Astrocyte (in vitro differentiated cells and primary cell): Measurements from ENCODE around the gene GRK5. TPM values are rescaled to one million over a fixed set of nuclear protein-coding genes. Genes with fewer than 3 reads are reported as not detected.

ENCODE experiments used
- DNase-seq: peaks from one replicate; pipeline ENCODE4 v3.0.0-alpha.2; 2010; ENCODE audit warnings: low read depth
- FAIRE-seq: peaks from 2 replicates; lab custom pipeline; 2011; peaks lifted over from hg19 to GRCh38; lab: Jason Lieb, UNC
- H2AFZ ChIP-seq: 2 replicates; pipeline ENCODE4 v1.6.0; 2012; ENCODE audit warnings: low read depth, low read length, inconsistent platforms
- H3K27ac ChIP-seq: 2 replicates; pipeline ENCODE4 v1.5.1; 2011; ENCODE audit warnings: low read depth, low read length, inconsistent platforms
- H3K27me3 ChIP-seq: 2 replicates; pipeline ENCODE4 v1.6.0; 2011; ENCODE audit warnings: low read length, inconsistent platforms; ENCODE audit not compliant: insufficient read depth
- H3K36me3 ChIP-seq: 2 replicates; pipeline ENCODE4 v1.5.1; 2011; ENCODE audit warnings: low read length, inconsistent platforms; ENCODE audit not compliant: insufficient read depth
- H3K4me1 ChIP-seq: 2 replicates; pipeline ENCODE4 v1.5.1; 2011; ENCODE audit warnings: low read length, inconsistent platforms; ENCODE audit not compliant: insufficient read depth
- H3K4me2 ChIP-seq: 2 replicates; pipeline ENCODE4 v1.6.0; 2012; ENCODE audit warnings: low read length, inconsistent platforms
- H3K4me3 ChIP-seq: 2 replicates; pipeline ENCODE4 v1.5.1; 2011; ENCODE audit warnings: low read depth, mild to moderate bottlenecking, low read length, inconsistent platforms; ENCODE audit not compliant: insufficient read depth
- H3K79me2 ChIP-seq: 2 replicates; pipeline ENCODE4 v1.6.0; 2012; ENCODE audit warnings: mild to moderate bottlenecking, low read length, inconsistent platforms; ENCODE audit not compliant: insufficient read depth
- H3K9ac ChIP-seq: 2 replicates; pipeline ENCODE4 v1.6.0; 2012; ENCODE audit warnings: mild to moderate bottlenecking, low read length, inconsistent platforms
- H3K9me3 ChIP-seq: 2 replicates; pipeline ENCODE4 v1.5.1; 2012; ENCODE audit warnings: low read depth, mild to moderate bottlenecking, low read length, inconsistent platforms; ENCODE audit not compliant: insufficient read depth
- H4K20me1 ChIP-seq: 2 replicates; pipeline ENCODE4 v1.6.0; 2012; ENCODE audit warnings: low read length, inconsistent platforms; ENCODE audit not compliant: insufficient read depth
- H3K27ac Mint-ChIP-seq: one replicate; pipeline ENCODE4 v1.8.0; 2021; ENCODE audit warnings: mild to moderate bottlenecking, mixed read lengths; ENCODE audit not compliant: unreplicated experiment
- H3K27me3 Mint-ChIP-seq: one replicate; pipeline ENCODE4 v1.8.0; 2021; ENCODE audit warnings: low read depth, mixed read lengths; ENCODE audit not compliant: unreplicated experiment
- H3K36me3 Mint-ChIP-seq: one replicate; pipeline ENCODE4 v1.8.0; 2021; ENCODE audit warnings: low read depth, mixed read lengths; ENCODE audit not compliant: unreplicated experiment
- H3K4me1 Mint-ChIP-seq: one replicate; pipeline ENCODE4 v1.8.0; 2021; ENCODE audit warnings: low read depth, mixed read lengths; ENCODE audit not compliant: unreplicated experiment
- H3K4me3 Mint-ChIP-seq: one replicate; pipeline ENCODE4 v1.8.0; 2021; ENCODE audit warnings: mild to moderate bottlenecking, moderate library complexity, mixed read lengths; ENCODE audit not compliant: unreplicated experiment
- H3K9me3 Mint-ChIP-seq: one replicate; pipeline ENCODE4 v1.8.0; 2021; ENCODE audit warnings: mild to moderate bottlenecking, mixed read lengths; ENCODE audit not compliant: unreplicated experiment
- EZH2 ChIP-seq: IDR thresholded peaks from 2 replicates; pipeline ENCODE4 v1.6.1; 2012; ENCODE audit warnings: mild to moderate bottlenecking, low read length, inconsistent platforms; ENCODE audit not compliant: insufficient read depth
- total RNA-seq: library from RNA; stranded (reverse); gene quantifications from 2 replicates; pipeline ENCODE4 v1.2.1, GENCODE V29; 2021
- TF ChIP-seq, protein P1 (sequence below): IDR thresholded peaks from 2 replicates; pipeline ENCODE4 v1.5.1; 2011; ENCODE audit warnings: low read depth, mild to moderate bottlenecking, inconsistent platforms, low read length, moderate library complexity; ENCODE audit not compliant: insufficient read depth

GRK5 gene
- total RNA-seq, 1 donor from 2014 or later: 8.5 TPM

DNA sequence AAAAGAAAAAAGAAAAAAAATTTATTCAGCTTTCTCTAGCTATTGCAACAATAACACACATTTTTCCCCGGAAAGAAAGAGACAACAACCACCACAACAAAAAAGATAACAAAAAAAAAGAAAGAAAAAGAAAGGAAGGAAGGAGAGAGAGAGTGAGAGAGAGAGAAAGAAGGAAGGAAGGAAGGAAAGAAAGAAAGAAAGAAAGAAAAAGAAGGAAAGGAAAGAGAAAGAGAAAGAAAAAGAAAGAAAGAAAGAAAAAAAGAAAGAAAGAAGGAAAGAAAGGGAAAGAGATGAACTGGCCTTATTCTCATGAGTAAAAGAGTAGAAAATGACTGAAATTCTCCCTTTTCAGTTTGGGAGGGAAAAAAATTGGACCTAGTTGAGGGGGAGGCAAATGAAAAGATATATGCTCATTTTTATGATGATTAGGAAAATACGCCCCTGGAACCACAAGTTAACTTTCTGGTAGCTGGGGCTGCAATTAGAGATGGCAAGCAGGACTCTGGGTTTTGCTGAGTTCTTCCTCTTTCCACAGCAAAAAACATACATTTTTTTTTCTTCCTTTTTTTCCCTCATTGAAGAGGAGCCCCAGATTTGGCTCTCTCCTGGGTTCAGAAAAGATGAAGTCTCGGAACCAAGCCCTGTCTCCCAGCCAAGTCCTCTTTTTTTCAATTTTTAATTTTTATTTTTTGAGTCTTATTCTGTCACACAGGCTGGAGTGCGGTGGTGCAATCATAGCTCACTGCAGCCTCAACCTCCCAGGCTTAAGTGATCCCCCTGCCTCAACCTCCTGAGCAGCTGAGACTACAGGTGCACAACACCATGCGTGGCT, 16.2 kb upstream of the GRK5 start:
- Mint-ChIP-seq H3K4me1 (peaks cover 22% of the 10 kb centered on the region), H3K27me3 (peaks cover 13% of the 10 kb centered on the region), H3K9me3 (no peaks in the 10 kb centered on the region), H3K4me3 (no peak overlapping the region), H3K36me3 (no peaks in the 10 kb centered on the region), H3K27ac (peak overlapping the region; percentile 95)
- no peak for DNase-seq
- peaks cover 12% of the 10 kb centered on the region for H3K4me1 ChIP-seq
- no peaks in the 10 kb centered on the region for H3K36me3 ChIP-seq
- H3K79me2 ChIP-seq: no peaks in the 10 kb centered on the region
- H3K9ac ChIP-seq: no peak overlapping the region
- H3K4me3 ChIP-seq: no peak overlapping the region
- H2AFZ ChIP-seq: no peak overlapping the region
- FAIRE-seq: no peak
- H3K27ac ChIP-seq: no peak overlapping the region
- peak overlapping the region; percentile 32 for H3K4me2 ChIP-seq
- no peaks in the 10 kb centered on the region for H4K20me1 ChIP-seq
- H3K27me3 ChIP-seq: no peaks in the 10 kb centered on the region
- no peak for TF ChIP-seq EZH2
- TF ChIP-seq, protein P1, sequence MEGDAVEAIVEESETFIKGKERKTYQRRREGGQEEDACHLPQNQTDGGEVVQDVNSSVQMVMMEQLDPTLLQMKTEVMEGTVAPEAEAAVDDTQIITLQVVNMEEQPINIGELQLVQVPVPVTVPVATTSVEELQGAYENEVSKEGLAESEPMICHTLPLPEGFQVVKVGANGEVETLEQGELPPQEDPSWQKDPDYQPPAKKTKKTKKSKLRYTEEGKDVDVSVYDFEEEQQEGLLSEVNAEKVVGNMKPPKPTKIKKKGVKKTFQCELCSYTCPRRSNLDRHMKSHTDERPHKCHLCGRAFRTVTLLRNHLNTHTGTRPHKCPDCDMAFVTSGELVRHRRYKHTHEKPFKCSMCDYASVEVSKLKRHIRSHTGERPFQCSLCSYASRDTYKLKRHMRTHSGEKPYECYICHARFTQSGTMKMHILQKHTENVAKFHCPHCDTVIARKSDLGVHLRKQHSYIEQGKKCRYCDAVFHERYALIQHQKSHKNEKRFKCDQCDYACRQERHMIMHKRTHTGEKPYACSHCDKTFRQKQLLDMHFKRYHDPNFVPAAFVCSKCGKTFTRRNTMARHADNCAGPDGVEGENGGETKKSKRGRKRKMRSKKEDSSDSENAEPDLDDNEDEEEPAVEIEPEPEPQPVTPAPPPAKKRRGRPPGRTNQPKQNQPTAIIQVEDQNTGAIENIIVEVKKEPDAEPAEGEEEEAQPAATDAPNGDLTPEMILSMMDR: no peak
- H3K9me3 ChIP-seq: no peaks in the 10 kb centered on the region

DNA sequence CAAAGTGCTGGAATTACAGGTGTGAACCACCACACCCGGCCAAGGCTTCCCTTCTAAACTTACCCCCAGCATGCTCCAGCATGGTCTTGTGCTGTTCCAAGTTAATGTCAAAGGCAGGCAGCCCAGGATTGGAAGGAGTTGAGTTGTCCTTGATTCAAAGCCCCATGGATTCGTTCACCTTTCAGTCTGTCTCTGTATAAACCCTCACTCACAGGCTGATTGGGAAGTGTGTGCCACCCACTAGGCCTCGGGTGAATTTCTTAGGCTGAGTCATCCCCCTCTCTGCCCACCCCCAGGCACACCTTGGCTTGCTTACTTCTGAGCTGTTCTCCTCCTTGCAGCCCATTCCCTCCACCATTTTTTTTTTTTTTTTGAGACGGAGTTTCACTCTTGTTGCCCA, 15.5 kb upstream of the GRK5 start:
- H3K4me1 ChIP-seq: peaks cover 12% of the 10 kb centered on the region
- Mint-ChIP-seq H3K27ac (no peak overlapping the region), H3K27me3 (peaks cover 13% of the 10 kb centered on the region), H3K4me1 (peaks cover 22% of the 10 kb centered on the region), H3K4me3 (no peak overlapping the region), H3K36me3 (no peaks in the 10 kb centered on the region), H3K9me3 (no peaks in the 10 kb centered on the region)
- no peaks in the 10 kb centered on the region for H3K27me3 ChIP-seq
- FAIRE-seq (no peak), DNase-seq (no peak)
- H4K20me1 ChIP-seq: no peaks in the 10 kb centered on the region
- H3K9ac ChIP-seq: no peak overlapping the region
- TF ChIP-seq, protein P1: no peak
- no peak for TF ChIP-seq EZH2
- no peak overlapping the region for H3K4me2 ChIP-seq
- H2AFZ ChIP-seq: no peak overlapping the region
- H3K9me3 ChIP-seq: no peaks in the 10 kb centered on the region
- no peaks in the 10 kb centered on the region for H3K36me3 ChIP-seq
- H3K4me3 ChIP-seq: no peak overlapping the region
- no peak overlapping the region for H3K27ac ChIP-seq
- no peaks in the 10 kb centered on the region for H3K79me2 ChIP-seq

DNA sequence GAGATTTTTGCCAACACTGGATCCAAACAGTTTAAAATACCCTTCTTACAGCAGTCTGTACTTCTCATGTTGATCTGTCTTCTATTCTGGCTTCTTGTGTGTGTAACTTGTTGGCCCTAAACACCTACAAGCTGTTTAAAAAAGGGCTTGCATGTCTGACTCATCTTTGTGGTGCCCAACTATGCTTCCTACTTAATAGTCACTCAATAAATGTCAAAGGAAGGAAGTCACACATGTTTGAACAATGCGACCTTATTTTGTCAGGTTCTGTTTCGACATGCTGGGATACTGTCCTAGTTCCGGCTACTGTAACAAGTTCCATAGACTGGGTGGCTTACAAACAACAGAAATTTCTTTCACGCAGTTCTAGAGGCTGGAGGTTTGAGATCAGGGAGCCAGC, 9.4 kb upstream of the GRK5 start:
- Mint-ChIP-seq H3K9me3 (no peaks in the 10 kb centered on the region), H3K27me3 (peaks cover 20% of the 10 kb centered on the region), H3K4me3 (no peak overlapping the region), H3K27ac (no peak overlapping the region), H3K4me1 (peaks cover 5% of the 10 kb centered on the region), H3K36me3 (no peaks in the 10 kb centered on the region)
- Histone ChIP-seq H3K27ac (no peak overlapping the region), H3K36me3 (no peaks in the 10 kb centered on the region), H3K4me3 (no peak overlapping the region), H3K4me2 (peak overlapping the region; percentile 0), H3K4me1 (peaks cover 10% of the 10 kb centered on the region), H3K79me2 (no peaks in the 10 kb centered on the region), H3K27me3 (peaks cover 4% of the 10 kb centered on the region), H3K9ac (no peak overlapping the region), H4K20me1 (no peaks in the 10 kb centered on the region), H2AFZ (no peak overlapping the region), H3K9me3 (no peaks in the 10 kb centered on the region)
- peak; percentile 17 for FAIRE-seq
- DNase-seq: peak; percentile 85
- TF ChIP-seq EZH2: no peak
- TF ChIP-seq, protein P1: no peak
